ENCODE measurements around the gene GMEB2.

The GMEB2 gene

DNA sequence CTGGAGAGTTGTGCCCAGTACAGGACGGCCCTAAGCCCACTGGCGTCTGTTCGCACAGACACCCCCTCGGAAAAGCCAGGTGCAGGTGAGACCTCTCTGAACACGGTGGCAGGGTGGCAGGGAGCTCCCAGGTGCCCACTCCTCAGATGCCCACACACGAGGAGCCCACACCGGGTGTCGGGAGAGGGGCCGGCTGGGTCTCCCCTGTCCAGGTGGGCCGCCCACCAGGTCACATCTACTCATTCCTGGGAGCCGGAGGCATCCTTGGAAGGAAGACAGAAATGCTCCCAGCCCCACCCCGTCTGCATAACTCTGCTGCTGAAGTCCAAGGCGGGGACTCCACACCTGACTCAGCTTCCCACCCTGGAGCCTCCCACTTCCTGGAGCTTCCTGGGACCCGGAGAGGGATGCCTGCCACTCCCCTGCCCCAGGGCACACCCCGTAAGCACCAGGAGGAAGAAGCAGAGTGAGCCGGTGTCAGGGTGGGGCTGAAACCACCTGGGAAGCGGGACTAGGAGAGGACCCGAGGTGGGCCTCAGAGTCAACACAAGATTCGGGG lies 81.9 kb downstream of the GMEB2 start:
- DNase-seq (ENCODE audit: low spot score): peak; percentile 94

DNA sequence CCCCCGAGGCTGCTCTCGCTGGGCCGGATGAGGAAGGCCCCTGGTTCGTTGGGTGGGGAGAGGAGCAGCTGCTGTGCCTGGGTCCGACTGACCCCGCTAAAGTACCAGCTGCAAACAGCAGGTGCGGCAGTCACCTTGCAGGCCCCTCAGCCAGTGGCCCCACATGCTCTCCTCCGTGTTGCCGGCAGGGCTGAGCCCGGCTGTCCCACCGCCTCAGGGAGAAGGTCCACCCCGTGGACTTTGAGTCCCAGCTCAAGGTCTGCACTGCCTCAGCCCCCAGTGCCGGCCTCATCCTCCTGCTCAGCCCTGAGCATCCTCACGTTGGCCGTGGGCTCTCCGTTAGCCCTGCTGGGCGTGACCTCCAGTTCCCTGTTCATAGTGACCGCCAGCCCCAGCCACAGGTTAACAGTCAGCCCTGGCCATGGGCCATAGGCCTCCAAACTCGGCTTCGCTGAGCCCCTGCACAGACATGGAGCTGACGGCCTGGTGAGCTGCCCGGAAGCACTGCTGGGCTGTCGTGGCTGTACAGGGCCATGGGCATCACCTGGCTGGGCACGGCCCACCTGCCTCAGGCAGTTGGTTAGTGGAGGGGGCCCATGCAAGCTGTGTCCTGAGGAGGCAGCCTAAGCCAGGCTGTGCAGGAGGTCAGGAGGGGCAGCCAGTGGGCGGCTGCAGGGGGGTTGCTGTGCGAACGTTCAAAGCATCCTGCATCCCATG lies 82.5 kb downstream of the GMEB2 start:
- no peak for DNase-seq (ENCODE audit: low spot score)

DNA sequence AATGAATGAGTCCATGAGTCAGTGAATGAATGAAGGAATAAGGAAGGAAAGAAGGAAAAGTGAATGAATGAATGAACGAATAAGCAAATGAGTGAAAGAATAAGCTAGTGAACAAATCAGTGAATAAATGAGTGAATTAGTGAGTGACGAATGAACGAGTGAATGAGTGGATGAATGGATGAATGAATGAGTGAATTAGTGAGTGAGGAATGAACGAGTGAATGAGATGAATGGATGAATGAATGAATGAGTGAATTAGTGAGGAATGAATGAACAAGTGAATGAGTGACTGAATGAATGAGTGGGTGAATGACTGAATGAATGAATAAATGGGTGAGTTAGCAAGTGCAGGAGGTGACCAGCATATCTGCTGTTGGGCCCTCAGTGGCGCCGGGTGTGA lies 83.2 kb downstream of the GMEB2 start:
- DNase-seq (ENCODE audit: low spot score): no peak

DNA sequence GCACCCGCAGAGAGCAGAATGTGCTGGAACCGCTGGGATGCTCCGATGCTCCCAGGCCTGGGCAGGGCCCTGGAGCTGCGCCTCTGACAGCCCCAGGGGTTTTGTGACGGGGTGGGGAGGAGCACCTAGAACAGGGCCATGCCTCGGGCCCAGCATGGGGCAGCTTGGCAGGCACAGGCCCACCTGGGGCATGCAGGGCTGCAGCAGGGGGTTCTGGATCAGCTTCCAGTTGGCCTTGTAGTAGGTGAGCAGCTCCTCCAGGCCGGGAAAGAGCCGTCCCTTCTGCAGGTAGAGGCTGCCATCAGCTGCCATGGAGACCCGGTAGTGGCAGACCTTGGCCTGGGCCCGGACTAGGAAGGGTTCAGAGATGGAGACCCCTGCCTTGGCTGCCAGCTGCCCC lies 83.8 kb downstream of the GMEB2 start:
- DNase-seq (ENCODE audit: low spot score): no peak

- DNase-seq (ENCODE audit: low spot score): no peak
Observed at GRCh38 chr20:63542696-63543095, 84.2 kb downstream of the GMEB2 start.

DNA sequence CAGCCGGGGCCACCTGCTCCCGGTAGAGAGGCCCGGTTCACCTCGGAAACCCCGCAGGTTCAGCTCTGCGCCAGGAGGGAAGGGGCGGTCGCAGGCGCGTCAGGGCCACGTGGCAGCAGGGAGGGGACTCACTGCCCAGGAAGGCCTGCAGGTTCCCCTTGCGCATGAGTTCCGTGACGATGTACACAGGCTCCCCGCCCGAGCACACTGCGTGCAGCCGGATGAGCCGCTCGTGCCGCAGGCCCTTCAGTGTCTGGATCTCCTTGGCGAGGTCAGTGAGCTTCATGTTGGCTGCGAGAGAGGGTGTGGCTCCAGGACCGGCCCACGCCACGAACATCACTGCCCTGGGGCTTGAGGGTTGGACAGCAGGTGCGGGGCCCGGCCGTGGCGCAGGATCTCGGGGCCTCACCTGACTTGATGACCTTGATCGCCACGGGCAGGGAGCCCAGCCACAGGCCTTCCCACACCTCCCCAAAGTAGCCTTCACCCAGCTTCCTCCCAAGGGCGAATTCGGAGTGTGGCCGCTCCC lies 84.8 kb downstream of the GMEB2 start:
- peak; percentile 86 for DNase-seq (ENCODE audit: low spot score)

DNA sequence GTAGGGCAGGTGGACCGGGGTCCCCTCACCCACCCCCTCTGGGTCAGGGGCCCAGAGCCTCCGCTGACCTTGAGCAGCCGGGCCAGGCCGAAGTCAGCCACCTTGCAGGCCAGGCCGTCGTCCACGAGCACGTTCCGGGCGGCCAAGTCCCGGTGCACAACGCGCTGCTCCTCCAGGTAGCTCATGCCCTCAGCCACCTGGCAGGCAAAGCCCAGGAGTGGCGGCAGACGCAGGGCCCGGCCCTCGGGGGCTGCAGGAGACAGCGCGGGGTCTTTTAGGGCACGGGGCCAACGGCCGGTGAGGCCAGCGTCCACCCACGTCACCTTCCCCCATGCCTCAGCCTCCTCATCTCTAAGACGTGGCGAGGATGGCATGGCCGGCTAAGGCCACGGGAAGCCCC lies 85.5 kb downstream of the GMEB2 start:
- DNase-seq (ENCODE audit: low spot score): no peak

GRCh38 chr20:63540417-63541186 lies 86.3 kb downstream of the GMEB2 start:
- DNase-seq (ENCODE audit: low spot score): no peak

GRCh38 chr20:63539441-63540370 lies 87.2 kb downstream of the GMEB2 start:
- no peak for DNase-seq (ENCODE audit: low spot score)

GRCh38 chr20:63539092-63539430 lies 87.8 kb downstream of the GMEB2 start:
- DNase-seq (ENCODE audit: low spot score): no peak

DNA sequence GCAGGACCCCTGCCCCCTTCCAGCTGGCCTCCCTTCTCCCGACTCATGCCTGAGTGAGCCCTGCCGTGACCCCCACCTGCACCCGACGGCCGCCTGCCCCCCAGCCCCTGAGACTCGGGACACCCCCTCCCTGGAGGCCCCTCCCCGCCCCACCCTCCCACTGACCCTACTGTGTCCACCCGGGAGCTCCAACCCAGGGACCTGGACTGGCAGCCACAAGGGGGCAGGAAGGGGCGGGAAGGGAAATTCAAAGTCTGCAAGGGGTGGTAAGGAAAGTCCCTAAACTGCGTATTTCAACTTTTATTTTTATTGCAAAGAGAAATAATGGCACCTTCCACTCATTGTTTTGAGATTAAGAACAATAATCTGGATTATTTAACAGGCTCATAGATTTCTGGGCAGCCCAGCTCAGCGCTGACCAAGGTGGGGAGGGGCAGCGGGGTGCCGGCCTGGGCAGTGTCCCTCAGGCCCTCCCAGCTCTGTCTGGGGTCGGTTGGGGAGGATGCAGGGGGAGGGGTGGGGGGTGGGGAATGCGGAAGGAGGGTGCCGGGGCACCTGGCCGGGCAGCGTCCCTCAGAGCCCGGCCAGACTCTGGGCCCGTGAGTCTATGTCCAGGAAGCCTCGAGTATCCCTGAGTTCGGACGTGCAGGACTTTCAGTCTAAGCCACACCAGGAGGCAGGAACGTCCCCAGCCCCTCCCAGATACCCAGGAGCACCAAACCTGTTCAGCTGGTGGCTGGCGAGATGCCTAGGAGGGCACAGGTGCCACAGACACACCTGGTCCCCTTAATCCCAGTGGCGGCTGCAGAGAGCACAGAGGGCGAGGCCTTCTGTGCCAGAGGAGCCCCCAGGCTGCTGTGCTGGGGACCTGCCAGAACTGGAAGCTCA lies 88.5 kb downstream of the GMEB2 start:
- peak; percentile 81 for DNase-seq (ENCODE audit: low spot score)

Data from LoVo (cell line).